ENCODE data around the gene LRRC8B.

GRCh38 chr1:89483757-89484077 lies 40.9 kb upstream of the LRRC8B start:
- TF ChIP-seq CTCF (IDR thresholded peaks at IDR 0.05) (no peak), POLR2A (IDR thresholded peaks at IDR 0.05) (no peak)

Data from testis (tissue), 2 donors.